ENCODE results near the gene ERC2.

The ERC2 gene

DNA sequence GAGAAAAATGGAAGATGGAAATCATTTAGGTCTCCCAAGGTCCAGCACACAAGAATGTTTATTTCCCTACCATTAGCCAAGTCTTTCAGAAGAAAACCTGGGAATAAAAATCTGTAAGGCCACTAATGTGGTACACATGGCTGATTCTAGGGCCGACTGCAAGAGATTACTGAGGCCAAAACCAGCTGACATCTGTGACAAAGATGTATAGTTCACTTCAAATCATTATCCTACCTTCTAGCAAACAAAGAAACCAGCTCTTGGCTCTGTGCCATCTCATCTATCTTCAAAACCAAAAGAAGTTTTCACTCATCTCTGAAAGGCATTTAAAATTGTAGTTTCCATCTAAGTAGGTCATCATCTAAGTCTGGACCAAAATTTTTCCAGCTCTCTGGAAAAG lies 43.9 kb downstream of the ERC2 start:
- no peak for DNase-seq

GRCh38 chr3:56423661-56424099 lies 44.6 kb downstream of the ERC2 start:
- DNase-seq: no peak

- no peak for DNase-seq
Measured at GRCh38 chr3:56422316-56422715, 46.0 kb downstream of the ERC2 start.

DNA sequence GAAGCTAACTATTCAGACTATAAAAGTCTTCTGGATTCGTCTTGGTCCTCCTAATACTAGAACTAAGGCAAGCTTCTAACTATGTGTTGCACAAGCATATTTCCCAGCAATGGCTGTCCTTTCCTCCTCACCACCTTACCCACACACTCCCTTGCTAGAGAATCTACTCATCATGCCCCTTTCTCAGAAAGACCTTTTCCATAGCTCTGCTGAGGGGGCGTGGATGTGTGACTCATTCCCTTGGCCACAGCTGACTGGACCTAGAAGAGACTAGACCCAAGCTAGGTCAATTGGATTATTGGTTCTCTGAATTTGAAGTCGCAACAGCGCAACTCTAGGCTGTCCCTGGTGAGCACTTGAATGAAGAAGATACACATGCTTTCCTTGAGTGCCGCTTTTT lies 47.1 kb downstream of the ERC2 start:
- DNase-seq: no peak

GRCh38 chr3:56415652-56416051 lies 52.6 kb downstream of the ERC2 start:
- no peak for DNase-seq

DNA sequence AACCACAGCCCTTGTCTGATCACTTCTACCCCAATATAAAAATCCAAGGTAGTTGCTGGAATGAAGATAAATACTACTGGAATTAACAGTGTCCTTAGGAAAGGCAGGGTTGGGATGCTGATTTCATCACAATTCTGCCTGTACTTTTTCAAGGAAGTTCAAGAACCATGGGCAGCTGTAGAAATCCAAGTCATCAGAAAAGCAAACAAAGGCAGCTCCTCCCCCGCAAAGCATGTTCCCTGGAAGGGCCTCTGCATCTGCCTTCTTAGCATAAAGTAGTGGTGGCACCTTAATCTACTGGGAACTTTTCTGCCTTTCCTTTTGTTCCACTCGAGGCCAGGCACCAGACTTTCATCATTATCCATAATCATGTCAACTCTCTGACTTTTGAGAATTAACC lies 54.4 kb downstream of the ERC2 start:
- DNase-seq: no peak

- no peak for DNase-seq
Measured at GRCh38 chr3:56411166-56411565, 57.1 kb downstream of the ERC2 start.

DNA sequence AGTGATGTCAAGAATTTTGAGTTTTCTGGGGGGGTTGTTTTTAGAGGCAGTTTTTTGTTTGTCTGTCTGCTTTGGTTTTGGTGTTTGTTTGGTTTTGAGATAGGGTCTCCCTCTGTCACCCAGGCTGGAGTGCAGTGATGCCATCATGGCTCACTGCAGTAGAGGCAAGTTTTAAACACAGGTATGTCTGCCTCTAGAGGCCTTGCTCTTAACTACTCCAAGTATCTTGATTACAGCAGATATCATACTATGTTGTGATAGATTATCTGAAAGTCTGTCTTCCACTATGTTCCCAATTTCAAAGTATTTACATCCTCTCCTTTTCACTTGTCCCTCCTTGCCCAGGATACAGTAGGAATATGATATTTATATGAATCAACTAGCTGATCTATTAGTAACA lies 57.7 kb downstream of the ERC2 start:
- no peak for DNase-seq

GRCh38 chr3:56409790-56410189 lies 58.5 kb downstream of the ERC2 start:
- DNase-seq: no peak

- no peak for DNase-seq
Measured at GRCh38 chr3:56408761-56409196, 59.5 kb downstream of the ERC2 start.

- no peak for DNase-seq
Measured at GRCh38 chr3:56406826-56407515, 61.3 kb downstream of the ERC2 start.

GRCh38 chr3:56404884-56405283 lies 63.4 kb downstream of the ERC2 start:
- no peak for DNase-seq

DNA sequence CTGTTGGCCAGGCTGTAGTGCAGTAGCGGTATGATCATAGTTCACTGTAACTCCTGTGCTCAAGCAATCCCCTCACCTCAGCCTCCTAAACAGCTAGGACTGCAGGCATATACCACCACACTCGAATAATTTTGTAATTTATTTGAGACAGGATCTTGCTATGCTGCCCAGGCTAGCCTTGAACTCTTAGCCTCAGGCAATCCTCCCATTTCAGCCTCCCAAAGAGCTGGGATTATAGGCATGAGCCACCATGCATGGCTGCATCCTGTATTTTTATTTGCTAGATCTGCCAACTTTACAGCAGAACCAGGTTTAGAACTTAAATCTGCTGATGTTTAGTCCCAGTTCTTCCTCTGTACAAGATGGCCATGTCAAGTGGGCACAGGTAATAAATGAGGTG lies 69.6 kb downstream of the ERC2 start:
- DNase-seq: no peak

DNA sequence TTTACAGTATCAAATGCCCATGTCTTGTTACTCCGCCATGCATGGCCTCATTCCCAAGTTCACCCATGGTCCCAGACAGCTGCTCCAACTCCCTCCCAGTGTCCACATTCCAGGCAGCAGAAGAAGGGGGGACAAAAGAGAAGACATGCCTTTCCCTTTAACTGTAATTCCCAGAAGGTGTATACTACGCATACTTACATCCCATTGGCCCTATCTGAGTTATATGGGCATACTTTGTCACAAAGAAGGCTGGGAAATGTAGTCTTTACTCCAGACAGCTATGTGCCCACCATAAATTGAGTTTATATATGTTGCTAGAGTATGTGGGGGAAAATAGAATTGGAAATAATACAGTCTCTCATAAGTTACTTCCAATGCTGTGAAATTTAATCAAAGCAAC lies 70.5 kb downstream of the ERC2 start:
- no peak for DNase-seq

GRCh38 chr3:56389183-56389830 lies 79.0 kb downstream of the ERC2 start:
- no peak for DNase-seq

DNA sequence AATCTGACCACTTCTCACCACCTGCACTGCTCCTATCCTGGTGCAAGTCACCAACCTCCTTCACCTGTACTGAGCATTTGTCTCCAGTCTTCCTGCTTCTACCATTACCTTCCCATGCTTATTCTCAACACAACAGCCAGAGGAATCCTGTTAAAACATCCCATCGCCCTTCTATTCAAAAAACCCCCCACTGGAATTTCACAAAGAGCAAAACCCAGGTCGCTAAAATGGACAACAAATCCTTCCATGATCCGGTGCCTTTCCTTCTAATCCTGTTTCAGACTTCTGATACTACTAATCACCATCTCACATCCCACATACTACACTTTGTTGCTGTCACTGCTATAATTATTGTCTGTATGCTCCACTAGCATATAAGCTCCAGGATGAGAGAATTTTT lies 85.2 kb downstream of the ERC2 start:
- no peak for DNase-seq

DNA sequence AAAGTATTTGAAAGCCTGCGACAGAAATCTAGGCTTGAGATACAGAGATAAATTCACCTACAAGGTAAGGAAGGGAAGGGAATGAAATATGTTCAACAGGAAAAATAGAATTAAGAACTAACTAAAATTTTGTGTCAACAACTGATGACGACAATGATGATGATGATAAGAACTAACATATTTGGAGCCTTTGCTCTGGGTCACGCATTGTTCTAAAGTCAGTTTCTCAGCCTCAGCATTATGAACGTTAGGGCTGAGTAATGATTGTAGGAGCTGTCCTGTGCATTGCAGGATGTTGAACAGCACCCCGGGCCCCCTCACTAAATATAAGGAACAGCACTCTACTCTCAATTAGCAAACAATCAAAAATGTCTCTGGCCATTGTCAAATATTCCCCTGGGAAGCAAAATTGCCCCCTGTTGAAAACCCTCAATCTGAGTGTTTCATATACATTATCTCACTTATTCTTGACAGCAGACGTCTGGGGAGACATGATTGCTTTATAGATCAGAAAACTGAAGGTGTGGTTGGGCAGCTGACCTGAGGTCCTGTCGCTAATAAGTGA lies 88.5 kb downstream of the ERC2 start:
- DNase-seq: no peak

DNA sequence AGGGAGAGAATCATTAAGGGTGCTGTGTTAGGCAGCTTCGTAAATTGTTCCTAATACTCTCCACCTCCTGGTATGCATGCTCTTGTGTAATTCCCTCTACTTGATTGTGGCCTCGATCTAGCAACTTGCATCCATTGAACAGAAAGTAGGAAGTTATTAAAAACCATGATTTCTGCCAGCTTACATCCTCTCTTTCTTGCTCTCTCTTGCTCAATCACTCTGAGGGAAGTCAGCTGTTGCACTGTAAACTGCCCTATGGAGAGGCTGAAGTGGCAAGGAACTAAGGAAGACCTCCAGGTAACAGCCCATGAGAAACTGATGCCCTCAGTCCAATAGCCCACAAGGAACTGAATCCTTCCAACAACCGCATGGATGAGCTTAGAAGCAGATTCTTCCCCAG lies 92.6 kb downstream of the ERC2 start:
- no peak for DNase-seq

DNA sequence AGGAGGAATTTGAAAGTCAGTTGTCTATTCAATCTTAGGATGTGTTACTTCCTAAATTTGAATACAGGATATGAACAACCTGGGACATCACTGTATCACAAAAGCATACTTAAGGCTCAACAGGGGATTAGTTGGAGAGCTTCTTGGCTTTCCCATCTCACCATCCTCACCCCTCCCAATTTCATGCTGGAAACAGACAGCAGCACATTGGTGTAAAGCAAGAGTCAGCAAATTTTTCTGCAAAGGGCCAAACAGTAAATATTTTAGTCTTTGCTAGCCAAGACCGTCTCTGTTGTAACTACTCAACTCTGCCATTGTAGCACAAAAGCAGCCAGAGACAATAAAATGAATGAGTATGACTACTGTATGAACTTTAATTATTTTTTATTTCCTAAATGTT lies 94.9 kb downstream of the ERC2 start:
- no peak for DNase-seq

- DNase-seq: no peak
Measured at GRCh38 chr3:56370991-56371775, 97.1 kb downstream of the ERC2 start.

- DNase-seq: no peak
Measured at GRCh38 chr3:56369914-56370313, 98.4 kb downstream of the ERC2 start.

DNA sequence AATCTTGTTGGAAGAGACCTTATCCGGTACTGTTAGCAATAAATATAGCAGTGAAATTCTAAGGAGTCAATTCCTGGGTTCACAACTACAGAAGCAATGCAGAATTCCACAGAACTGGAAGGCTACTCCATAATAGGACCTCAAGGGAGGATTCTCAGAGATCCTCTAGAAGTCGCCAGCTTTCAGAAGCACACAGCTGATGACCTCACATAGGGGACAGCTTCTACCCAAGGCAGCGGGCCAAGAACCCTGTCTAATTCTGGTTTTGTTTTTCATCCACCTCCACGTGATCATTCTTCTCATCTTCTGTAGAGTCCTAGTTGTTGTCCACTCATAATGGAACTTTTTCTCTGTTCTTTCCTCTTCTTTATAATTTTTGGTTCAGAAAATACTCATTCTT lies 99.4 kb downstream of the ERC2 start:
- no peak for DNase-seq

- DNase-seq: no peak
Measured at GRCh38 chr3:56366641-56367162, 101.6 kb downstream of the ERC2 start.

Data from CD4-positive, alpha-beta T cell treated with Interleukin-17A for 4 hours (primary cell).